Neural progenitor cell (in vitro differentiated cells): ENCODE data around the gene SMCO2. TPM values are rescaled to one million over a fixed set of nuclear protein-coding genes. Genes with fewer than 3 reads are reported as not detected.

Experiments
- DNase-seq: peaks from one replicate; pipeline ENCODE4 v3.0.0-alpha.2; 2016; ENCODE audit warnings: low spot score
- H2AFZ ChIP-seq: fragments of 200-600 bp; sonication (generic); replicated peaks from 2 replicates; pipeline ENCODE4 v1.6.1; 2016; ENCODE audit warnings: antibody characterized with exemption
- H3F3A ChIP-seq: fragments of 200-600 bp; sonication (generic); 2 replicates; pipeline ENCODE4 v1.6.1; 2016; ENCODE audit warnings: antibody characterized with exemption, low read depth
- H3K27ac ChIP-seq: fragments of 200-600 bp; sonication (generic); 2 replicates; pipeline ENCODE4 v1.5.1; 2016; ENCODE audit warnings: mild to moderate bottlenecking
- H3K27me3 ChIP-seq: fragments of 200-600 bp; sonication (generic); 2 replicates; pipeline ENCODE4 v1.6.1; 2016; ENCODE audit warnings: mild to moderate bottlenecking, moderate library complexity
- H3K36me3 ChIP-seq: fragments of 200-600 bp; sonication (generic); 2 replicates; pipeline ENCODE4 v1.5.1; 2016
- H3K4me1 ChIP-seq: fragments of 200-600 bp; sonication (generic); 2 replicates; pipeline ENCODE4 v1.6.1; 2016; ENCODE audit warnings: mixed run types
- H3K4me2 ChIP-seq: fragments of 200-600 bp; sonication (generic); 2 replicates; pipeline ENCODE4 v1.6.1; 2016
- H3K4me3 ChIP-seq: fragments of 200-600 bp; sonication (generic); 2 replicates; pipeline ENCODE4 v1.5.1; 2016
- H3K79me2 ChIP-seq: fragments of 200-600 bp; sonication (generic); 2 replicates; pipeline ENCODE4 v1.6.1; 2016; ENCODE audit warnings: low read depth
- H3K9ac ChIP-seq: fragments of 200-600 bp; sonication (generic); 2 replicates; pipeline ENCODE4 v1.6.1; 2016
- H3K9me3 ChIP-seq: fragments of 200-600 bp; sonication (generic); 2 replicates; pipeline ENCODE4 v1.5.1; 2016; ENCODE audit warnings: low read depth
- H4K20me1 ChIP-seq: fragments of 200-600 bp; sonication (generic); 2 replicates; pipeline ENCODE4 v1.6.1; 2016; ENCODE audit warnings: low read depth
- H3K27ac Mint-ChIP-seq: 3 replicates; pipeline ENCODE4 v1.8.0; 2021; ENCODE audit warnings: mixed read lengths
- H3K27me3 Mint-ChIP-seq: 2 replicates; pipeline ENCODE4 v1.8.0; 2022; ENCODE audit warnings: low read depth, mild to moderate bottlenecking, inconsistent platforms, moderate library complexity, mixed read lengths; ENCODE audit not compliant: insufficient read depth
- H3K36me3 Mint-ChIP-seq: 3 replicates; pipeline ENCODE4 v1.8.0; 2021; ENCODE audit warnings: mixed read lengths
- H3K4me1 Mint-ChIP-seq: 3 replicates; pipeline ENCODE4 v1.8.0; 2021; ENCODE audit warnings: mixed read lengths
- H3K4me3 Mint-ChIP-seq: 3 replicates; pipeline ENCODE4 v1.8.0; 2021; ENCODE audit warnings: mild to moderate bottlenecking, moderate library complexity, mixed read lengths
- H3K9me3 Mint-ChIP-seq: 3 replicates; pipeline ENCODE4 v1.8.0; 2020; ENCODE audit warnings: mixed read lengths
- CTCF ChIP-seq: fragments of 200-600 bp; sonication (generic); IDR thresholded peaks from 2 replicates; pipeline ENCODE4 v1.5.1; 2017; ENCODE audit warnings: antibody characterized with exemption, mild to moderate bottlenecking
- EZH2 ChIP-seq: fragments of 200-600 bp; sonication (generic); IDR thresholded peaks from 2 replicates; pipeline ENCODE4 v1.6.1; 2017; ENCODE audit warnings: antibody characterized with exemption, mild to moderate bottlenecking, moderate library complexity
- EZH2phosphoT487 ChIP-seq: fragments of 200-600 bp; sonication (generic); IDR thresholded peaks from 2 replicates; pipeline ENCODE4 v1.6.1; 2017; ENCODE audit warnings: antibody characterized with exemption
- total RNA-seq: library from RNA; depleted of rRNA; stranded (reverse); fragments of >200 nt; gene quantifications from 2 replicates; pipeline ENCODE4 v1.2.3, GENCODE V29; 2015; ENCODE audit warnings: low replicate concordance

Gene SMCO2
- total RNA-seq, 1 donor from 2014 or later = not detected

GRCh38 chr12:27502021-27502435, 55.5 kb downstream of the SMCO2 start:
- no peaks in the 10 kb centered on the region for H3K36me3 ChIP-seq
- no peak overlapping the region for H3K4me3 ChIP-seq
- no peak for TF ChIP-seq CTCF
- no peak for TF ChIP-seq EZH2
- no peak for TF ChIP-seq EZH2phosphoT487
- Mint-ChIP-seq H3K27me3 (no peaks in the 10 kb centered on the region), H3K27ac (no peak overlapping the region), H3K36me3 (no peaks in the 10 kb centered on the region), H3K9me3 (no peaks in the 10 kb centered on the region), H3K4me1 (no peaks in the 10 kb centered on the region), H3K4me3 (no peak overlapping the region)
- no peak overlapping the region for H3K27ac ChIP-seq
- H2AFZ ChIP-seq = no peak overlapping the region
- H4K20me1 ChIP-seq = no peaks in the 10 kb centered on the region
- no peak overlapping the region for H3K9ac ChIP-seq
- H3K79me2 ChIP-seq = no peaks in the 10 kb centered on the region
- no peaks in the 10 kb centered on the region for H3K27me3 ChIP-seq
- H3K9me3 ChIP-seq = no peaks in the 10 kb centered on the region
- H3F3A ChIP-seq = no peaks in the 10 kb centered on the region
- H3K4me1 ChIP-seq = no peaks in the 10 kb centered on the region
- no peak for DNase-seq
- H3K4me2 ChIP-seq = no peak overlapping the region

- DNase-seq = no peak
- no peaks in the 10 kb centered on the region for H3K36me3 Mint-ChIP-seq
- Histone ChIP-seq H3K9me3 (no peaks in the 10 kb centered on the region), H3K36me3 (no peaks in the 10 kb centered on the region), H3K4me1 (no peaks in the 10 kb centered on the region), H4K20me1 (no peaks in the 10 kb centered on the region), H3K79me2 (no peaks in the 10 kb centered on the region), H3K4me3 (no peak overlapping the region), H3K9ac (no peak overlapping the region), H3K27me3 (no peaks in the 10 kb centered on the region), H3K4me2 (no peak overlapping the region), H2AFZ (no peak overlapping the region), H3F3A (no peaks in the 10 kb centered on the region), H3K27ac (no peak overlapping the region)
- TF ChIP-seq CTCF (no peak), EZH2phosphoT487 (no peak), EZH2 (no peak)
- no peaks in the 10 kb centered on the region for H3K27me3 Mint-ChIP-seq
- H3K4me3 Mint-ChIP-seq = no peak overlapping the region
- H3K27ac Mint-ChIP-seq = no peak overlapping the region
- H3K4me1 Mint-ChIP-seq = no peaks in the 10 kb centered on the region
- H3K9me3 Mint-ChIP-seq = no peaks in the 10 kb centered on the region
These were observed 58.0 kb downstream of the SMCO2 start for GRCh38 chr12:27504507-27504906.

DNA sequence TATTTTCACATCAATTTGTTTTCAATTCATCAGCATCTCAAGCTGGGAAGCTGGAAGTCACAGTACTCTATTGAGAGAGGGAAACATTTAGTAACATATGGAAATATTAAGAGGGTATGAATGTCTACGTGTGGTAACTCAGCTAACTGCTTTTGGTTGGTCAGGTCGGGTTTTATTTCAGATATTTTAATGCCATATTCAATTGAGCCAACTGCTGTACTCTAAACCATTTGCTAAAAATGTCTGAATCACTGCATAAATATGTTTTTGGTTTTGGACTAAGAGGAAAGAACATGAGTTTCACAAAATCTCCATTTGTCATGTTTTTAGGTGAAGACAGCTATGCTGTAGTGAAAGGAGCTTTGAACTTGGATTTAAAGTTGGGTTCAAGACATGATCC, 58.6 kb downstream of the SMCO2 start:
- Histone ChIP-seq H3K79me2 (no peaks in the 10 kb centered on the region), H2AFZ (no peak overlapping the region)
- no peak for TF ChIP-seq CTCF
- TF ChIP-seq EZH2phosphoT487 = no peak

DNA sequence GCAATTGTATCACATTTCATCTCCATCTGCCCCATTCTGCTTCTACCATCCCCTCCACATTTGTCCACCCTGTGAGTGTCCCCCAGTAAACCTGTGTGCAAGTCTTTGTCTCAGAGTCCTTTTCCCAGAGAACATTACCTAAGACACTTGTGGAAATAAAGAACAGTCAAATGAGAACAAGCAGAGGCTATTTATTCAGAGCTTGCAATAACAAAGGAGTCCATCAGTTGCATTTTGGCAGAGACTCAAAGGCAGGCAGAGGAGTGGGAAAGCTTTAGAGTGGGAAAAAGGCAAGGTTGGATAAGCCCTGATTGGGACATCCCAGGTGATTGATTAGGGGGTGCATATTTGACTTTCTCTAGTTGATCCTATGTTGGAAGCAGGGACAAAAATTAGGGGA, 59.2 kb downstream of the SMCO2 start:
- no peak overlapping the region for H2AFZ ChIP-seq
- Mint-ChIP-seq H3K27ac (no peak overlapping the region), H3K4me3 (no peak overlapping the region), H3K36me3 (no peaks in the 10 kb centered on the region), H3K27me3 (no peaks in the 10 kb centered on the region), H3K4me1 (no peaks in the 10 kb centered on the region), H3K9me3 (no peaks in the 10 kb centered on the region)
- DNase-seq = no peak
- H3K9ac ChIP-seq = no peak overlapping the region
- H3K36me3 ChIP-seq = no peaks in the 10 kb centered on the region
- no peak overlapping the region for H3K4me2 ChIP-seq
- no peaks in the 10 kb centered on the region for H3K4me1 ChIP-seq
- H4K20me1 ChIP-seq = no peaks in the 10 kb centered on the region
- no peaks in the 10 kb centered on the region for H3K79me2 ChIP-seq
- H3K9me3 ChIP-seq = no peaks in the 10 kb centered on the region
- H3K27me3 ChIP-seq = no peaks in the 10 kb centered on the region
- H3K27ac ChIP-seq = no peak overlapping the region
- TF ChIP-seq CTCF = no peak
- TF ChIP-seq EZH2 = no peak
- TF ChIP-seq EZH2phosphoT487 = no peak
- no peak overlapping the region for H3K4me3 ChIP-seq
- H3F3A ChIP-seq = no peaks in the 10 kb centered on the region

More for the DNA sequence above, 58.6 kb downstream of the SMCO2 start:
- DNase-seq = no peak
- H3F3A ChIP-seq = no peaks in the 10 kb centered on the region
- H3K27ac ChIP-seq = no peak overlapping the region
- Mint-ChIP-seq H3K4me3 (no peak overlapping the region), H3K36me3 (no peaks in the 10 kb centered on the region), H3K4me1 (no peaks in the 10 kb centered on the region), H3K9me3 (no peaks in the 10 kb centered on the region), H3K27me3 (no peaks in the 10 kb centered on the region), H3K27ac (no peak overlapping the region)
- no peaks in the 10 kb centered on the region for H3K9me3 ChIP-seq
- H3K4me3 ChIP-seq = no peak overlapping the region
- H4K20me1 ChIP-seq = no peaks in the 10 kb centered on the region
- H3K36me3 ChIP-seq = no peaks in the 10 kb centered on the region
- H3K4me2 ChIP-seq = no peak overlapping the region
- no peaks in the 10 kb centered on the region for H3K4me1 ChIP-seq
- H3K27me3 ChIP-seq = no peaks in the 10 kb centered on the region
- H3K9ac ChIP-seq = no peak overlapping the region
